IMR-90 (cell line): ENCODE results near the gene CD44. TPM values are rescaled to one million over a fixed set of nuclear protein-coding genes. Genes with fewer than 3 reads are reported as not detected.

Experiments
- ATAC-seq: fragments of 200-7000 bp; cut with Tn5 transposase; 2 replicates; pipeline ENCODE4 v1.9.1; 2020; ENCODE audit warnings: low read depth, mild to moderate bottlenecking, moderate library complexity
- BruUV-seq: library from RNA; stranded (reverse); fragments of 400-500 nt; replicated peaks from 2 replicates; lab custom pipeline; 2021; lab: Mats Ljungman, UMichigan
- CTCF ChIA-PET: fragments of 300-600 bp; formaldehyde crosslinking; extraction: SDS; loops from one replicate; lab custom pipeline; 2021; ENCODE audit warnings: antibody characterized with exemption; lab: Yijun Ruan, JAX
- POLR2A ChIA-PET: fragments of 300-600 bp; sonication (Branson Sonifier 250); formaldehyde crosslinking; loops from one replicate; lab custom pipeline; 2022; ENCODE audit warnings: antibody characterized with exemption; ENCODE audit not compliant: unreplicated experiment; lab: Charles Lee
- DNase-seq: peaks from one replicate; pipeline ENCODE4 v3.0.0; 2013
- H2AFZ ChIP-seq: replicated peaks from 2 replicates; pipeline ENCODE3; 2013; ENCODE audit warnings: low read length, mild to moderate bottlenecking; ENCODE audit not compliant: poor library complexity
- H2AK5ac ChIP-seq: 2 replicates; pipeline ENCODE4 v1.6.1; 2013; ENCODE audit warnings: low read depth, low read length, inconsistent platforms
- H2AK9ac ChIP-seq: replicated peaks from 2 replicates; pipeline ENCODE3; 2013; ENCODE audit warnings: mild to moderate bottlenecking, low read depth, low read length, moderate library complexity; ENCODE audit not compliant: poor library complexity
- H2BK120ac ChIP-seq: 2 replicates; pipeline ENCODE4 v1.6.1; 2013; ENCODE audit warnings: low read depth, low read length, inconsistent platforms
- H2BK15ac ChIP-seq: 3 replicates; pipeline ENCODE4 v1.6.1; 2013; ENCODE audit warnings: low read depth, low read length, inconsistent platforms
- H2BK20ac ChIP-seq: 2 replicates; pipeline ENCODE4 v1.6.1; 2013; ENCODE audit warnings: low read depth, mild to moderate bottlenecking, inconsistent platforms, low read length, moderate library complexity
- H2BK5ac ChIP-seq: 2 replicates; pipeline ENCODE4 v1.6.1; 2013; ENCODE audit warnings: mild to moderate bottlenecking, low read depth, low read length, inconsistent platforms; ENCODE audit not compliant: poor library complexity, severe bottlenecking
- H3K14ac ChIP-seq: replicated peaks from 2 replicates; pipeline ENCODE4 v1.6.1; 2013; ENCODE audit warnings: low read depth, low read length, inconsistent platforms
- H3K18ac ChIP-seq: 2 replicates; pipeline ENCODE4 v1.6.1; 2013; ENCODE audit warnings: low read depth, low read length, control low read depth
- H3K23ac ChIP-seq: 2 replicates; pipeline ENCODE4 v1.6.1; 2013; ENCODE audit warnings: low read depth, low read length, inconsistent platforms
- H3K27ac ChIP-seq: 2 replicates; pipeline ENCODE4 v1.5.1; 2013; ENCODE audit warnings: mild to moderate bottlenecking, control low read depth, low read length; ENCODE audit not compliant: insufficient read depth
- H3K27me3 ChIP-seq: 2 replicates; pipeline ENCODE4 v1.6.1; 2013; ENCODE audit warnings: low read length; ENCODE audit not compliant: control insufficient read depth, insufficient read depth
- H3K36me3 ChIP-seq: 2 replicates; pipeline ENCODE4 v1.6.1; 2013; ENCODE audit warnings: low read length, mixed read lengths; ENCODE audit not compliant: control insufficient read depth, insufficient read depth
- H3K4ac ChIP-seq: 2 replicates; pipeline ENCODE4 v1.6.1; 2013; ENCODE audit warnings: low read depth, low read length, inconsistent platforms
- H3K4me1 ChIP-seq: 2 replicates; pipeline ENCODE4 v1.6.1; 2013; ENCODE audit warnings: low read length, mixed read lengths; ENCODE audit not compliant: control insufficient read depth, insufficient read depth
- H3K4me2 ChIP-seq: 2 replicates; pipeline ENCODE4 v1.6.1; 2013; ENCODE audit warnings: low read depth, mild to moderate bottlenecking, control low read depth, low read length, moderate library complexity
- H3K4me3 ChIP-seq: 2 replicates; pipeline ENCODE4 v1.5.1; 2013; ENCODE audit warnings: low read depth, mild to moderate bottlenecking, control low read depth, low read length, moderate library complexity; ENCODE audit not compliant: insufficient read depth
- H3K56ac ChIP-seq: 2 replicates; pipeline ENCODE4 v1.6.1; 2013; ENCODE audit warnings: low read length, inconsistent platforms; ENCODE audit not compliant: insufficient read depth; ENCODE audit errors: extremely low read depth
- H3K79me1 ChIP-seq, 2 experiments: 2 replicates each; pipeline ENCODE4 v1.6.1; 2013; ENCODE audit warnings: low read length in 2 of 2, inconsistent platforms in 1 of 2, low read depth in 1 of 2
- H3K9ac ChIP-seq: 2 replicates; pipeline ENCODE4 v1.6.1; 2013; ENCODE audit warnings: low read depth, low read length, control low read depth
- H3K9me1 ChIP-seq: 2 replicates; pipeline ENCODE4 v1.6.1; 2013; ENCODE audit warnings: low read length, inconsistent platforms; ENCODE audit not compliant: insufficient read depth
- H3K9me3 ChIP-seq: 2 replicates; pipeline ENCODE4 v1.6.1; 2013; ENCODE audit warnings: low read length; ENCODE audit not compliant: control insufficient read depth, insufficient read depth
- H4K20me1 ChIP-seq: 2 replicates; pipeline ENCODE4 v1.6.1; 2013; ENCODE audit warnings: low read length, inconsistent platforms; ENCODE audit not compliant: insufficient read depth
- H4K5ac ChIP-seq: 2 replicates; pipeline ENCODE4 v1.6.1; 2013; ENCODE audit warnings: mild to moderate bottlenecking, low read depth, low read length, control low read depth
- H4K8ac ChIP-seq, 2 experiments: 2 replicates each; pipeline ENCODE4 v1.6.1; 2013; ENCODE audit warnings: low read depth in 2 of 2, low read length in 2 of 2, control low read depth in 1 of 2, inconsistent platforms in 1 of 2
- H4K91ac ChIP-seq: 2 replicates; pipeline ENCODE4 v1.6.1; 2013; ENCODE audit warnings: low read depth, low read length, inconsistent platforms; ENCODE audit not compliant: insufficient read depth
- BHLHE40 ChIP-seq: fragments of 150-350 bp; IDR thresholded peaks from 2 replicates; pipeline ENCODE4 v1.6.1; 2016; ENCODE audit warnings: mild to moderate bottlenecking, low read depth, low read length
- ELK1 ChIP-seq: fragments of 150-350 bp; IDR thresholded peaks from 2 replicates; pipeline ENCODE4 v1.6.1; 2016; ENCODE audit warnings: low read depth, mild to moderate bottlenecking, low read length, moderate library complexity, borderline replicate concordance
- FOS ChIP-seq: fragments of 150-350 bp; IDR thresholded peaks from 2 replicates; pipeline ENCODE4 v1.6.1; 2016; ENCODE audit warnings: low read depth, low read length
- MAFK ChIP-seq: IDR thresholded peaks from 2 replicates; pipeline ENCODE4 v1.6.1; 2012; ENCODE audit warnings: low read depth, low read length, improper control_type of control experiment
- MAZ ChIP-seq: IDR thresholded peaks from 2 replicates; pipeline ENCODE4 v1.6.1; 2012; ENCODE audit warnings: low read depth, mild to moderate bottlenecking, low read length, improper control_type of control experiment, moderate library complexity, borderline replicate concordance
- POLR2A ChIP-seq: IDR thresholded peaks from 2 replicates; pipeline ENCODE4 v1.6.1; 2012; ENCODE audit warnings: mild to moderate bottlenecking, low read depth, low read length
- RAD21 ChIP-seq: IDR thresholded peaks from 2 replicates; pipeline ENCODE4 v1.6.1; 2012; ENCODE audit warnings: low read length, improper control_type of control experiment
- RCOR1 ChIP-seq: IDR thresholded peaks from 2 replicates; pipeline ENCODE4 v1.6.1; 2012; ENCODE audit warnings: mild to moderate bottlenecking, low read length, improper control_type of control experiment; ENCODE audit not compliant: insufficient replicate concordance
- RFX5 ChIP-seq: IDR thresholded peaks from 2 replicates; pipeline ENCODE4 v1.8.0; 2012; ENCODE audit warnings: low read depth, mild to moderate bottlenecking, low read length, moderate library complexity
- SMC3 ChIP-seq: fragments of 150-350 bp; IDR thresholded peaks from 2 replicates; pipeline ENCODE4 v1.6.1; 2016; ENCODE audit warnings: low read depth, mild to moderate bottlenecking, antibody characterized with exemption, low read length, moderate library complexity
- USF2 ChIP-seq: fragments of 150-350 bp; IDR thresholded peaks from 2 replicates; pipeline ENCODE4 v1.6.1; 2017; ENCODE audit warnings: mild to moderate bottlenecking, antibody characterized with exemption, low read length, low read depth
- WGBS, 2 experiments: methylation state at CpG; one replicate each; pipeline versions ENCODE4 v1.1.5 to v1.1.7; 2013; ENCODE audit warnings: missing lambda C conversion rate in 2 of 2; ENCODE audit not compliant: insufficient read length in 1 of 2; ENCODE audit errors: extremely low coverage in 2 of 2; 5-methylcytosine and 5-hydroxymethylcytosine counted together
- dilution Hi-C: fragments of 300-500 bp; cut with HindIII; formaldehyde crosslinking; loops from one replicate; pipeline ENCODE4 v1.14.3; 2018; ENCODE audit warnings: low sequenced_read_pairs; ENCODE audit not compliant: unreplicated experiment
- in situ Hi-C: fragments of 300-500 bp; cut with MboI; formaldehyde crosslinking; loops from 3 replicates; pipeline ENCODE4 v1.14.3; 2019; ENCODE audit warnings: low sequenced_read_pairs, inconsistent platforms, mixed read lengths
- intact Hi-C: fragments of 100-400 bp; cut with micrococcal nuclease; formaldehyde crosslinking; loops from 2 replicates; pipeline ENCODE4 v1.10.0; 2022
- polyA plus RNA-seq, 3 experiments: library from polyadenylated mRNA; depleted of rRNA; stranded (reverse); fragments of >200 nt; gene quantifications; 2 replicates each; pipeline ENCODE4 v1.2.3, GENCODE V29; 2012; ENCODE audit warnings: low replicate concordance in 1 of 3
- total RNA-seq: library from RNA; depleted of rRNA; stranded (reverse); fragments of >200 nt; gene quantifications from 2 replicates; pipeline ENCODE4 v1.2.3, GENCODE V29; 2012

Gene CD44
- total and polyA plus RNA-seq, 2 of the 4 experiments (the other 2 are of a cell fraction): 357 to 947 TPM

- no peak overlapping the region for H4K5ac ChIP-seq
- no peak overlapping the region for H3K9ac ChIP-seq
- H3K9me1 ChIP-seq: peaks cover 5% of the 10 kb centered on the region
- no peak overlapping the region for H3K4ac ChIP-seq
- intact Hi-C loops (no loop called here), in situ Hi-C loops (no loop called here), dilution Hi-C loops (no loop called here)
- H3K4me3 ChIP-seq: no peak overlapping the region
- WGBS, 2 experiments: no CpG with 5 or more reads among the region's 2 CpGs
- no peaks in the 10 kb centered on the region for H3K9me3 ChIP-seq
- no peaks in the 10 kb centered on the region for H3K36me3 ChIP-seq
- ATAC-seq (no peak), DNase-seq (no peak)
- no peaks in the 10 kb centered on the region for H3K27me3 ChIP-seq
- H4K91ac ChIP-seq: no peak overlapping the region
- no peak overlapping the region for H3K18ac ChIP-seq
- H4K8ac ChIP-seq: no peak overlapping the region
- H4K20me1 ChIP-seq: no peaks in the 10 kb centered on the region
- H2AK5ac ChIP-seq: no peak overlapping the region
- no peak overlapping the region for H2BK15ac ChIP-seq
- H3K4me2 ChIP-seq: no peak overlapping the region
- H2BK5ac ChIP-seq: no peak overlapping the region
- no peak overlapping the region for H3K56ac ChIP-seq
- POLR2A ChIA-PET: interaction anchor here (0.9 kb wide), 1 partner anchor 35 kb away, joined by 3 read pairs; no protein-coding TSS in a partner anchor
- H2AK9ac ChIP-seq: no peak overlapping the region
- no peak overlapping the region for H2BK20ac ChIP-seq
- H3K79me1 ChIP-seq: peaks cover 0 to 5% of the 10 kb centered on the region in 2 experiments; a peak in 2 of 4 replicates
- no peak overlapping the region for H2BK120ac ChIP-seq
- BruUV-seq: no TSS peak
- H3K4me1 ChIP-seq: peaks cover 2% of the 10 kb centered on the region; the same call in 1 of the 2 replicates
- H3K27ac ChIP-seq: no peak overlapping the region
- no peak overlapping the region for H3K14ac ChIP-seq
- no peak overlapping the region for H3K23ac ChIP-seq
- no peak for TF ChIP-seq POLR2A
- TF ChIP-seq RAD21: no peak
- TF ChIP-seq RFX5: no peak
- TF ChIP-seq MAFK: no peak
- TF ChIP-seq BHLHE40: no peak
- no peak for TF ChIP-seq ELK1
- TF ChIP-seq RCOR1: no peak
- no peak for TF ChIP-seq FOS
- no peak for TF ChIP-seq MAZ
- TF ChIP-seq SMC3: no peak
- TF ChIP-seq USF2: no peak
- H2AFZ ChIP-seq: no peak overlapping the region
- CTCF ChIA-PET: no interaction called here
Observed at GRCh38 chr11:35104655-35105054, 34.3 kb upstream of the CD44 start.
